Body of pancreas (tissue), 4 donors: ENCODE measurements around the gene NIPA2.
"Not testable (repeated sequence)": the region's sequence is repeated elsewhere in the genome, so short reads cannot be mapped to it uniquely, and the experiment has no call there.

ENCODE experiments used
- CTCF ChIP-seq, 7 experiments: fragments of 450-650 bp in 4 of 7; fragments of 200-600 bp in 3 of 7; sonication (generic) in 3 of 7; IDR thresholded peaks; one replicate each; pipeline ENCODE4 v1.5.1; 2016 to 2019; ENCODE audit warnings: antibody characterized with exemption in 7 of 7
- POLR2A ChIP-seq, 3 donors: fragments of 450-650 bp; IDR thresholded peaks; one replicate each; pipeline ENCODE4 v1.6.1; 2016; ENCODE audit warnings: antibody characterized with exemption in 3 of 3, mild to moderate bottlenecking in 2 of 3

DNA sequence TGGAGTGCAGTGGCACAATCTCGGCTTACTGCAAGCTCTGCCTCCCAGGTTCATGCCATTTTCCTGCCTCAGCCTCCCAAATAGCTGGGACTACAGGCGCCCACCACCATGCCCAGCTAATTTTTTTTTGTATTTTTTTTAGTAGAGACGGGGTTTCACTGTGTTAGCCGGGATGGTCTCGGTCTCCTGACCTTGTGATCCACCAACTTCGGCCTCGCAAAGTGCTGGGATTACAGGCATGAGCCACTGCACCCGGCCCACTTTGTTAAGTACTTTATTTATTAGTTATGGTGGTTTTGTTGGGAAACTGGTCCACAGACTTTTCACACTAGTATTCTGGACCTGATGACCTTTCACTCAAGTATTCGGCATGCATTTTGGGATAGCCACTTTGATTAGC lies 30.6 kb upstream of the NIPA2 start:
- TF ChIP-seq CTCF, POLR2A (IDR thresholded peaks at IDR 0.05): not testable (repeated sequence)
